ENCODE data around the gene PPP1R3E. TPM values are rescaled to one million over a fixed set of nuclear protein-coding genes. Genes with fewer than 3 reads are reported as not detected.

Gene PPP1R3E
- polyA plus RNA-seq, 1 donor from 2014 or later = 17.2 TPM

DNA sequence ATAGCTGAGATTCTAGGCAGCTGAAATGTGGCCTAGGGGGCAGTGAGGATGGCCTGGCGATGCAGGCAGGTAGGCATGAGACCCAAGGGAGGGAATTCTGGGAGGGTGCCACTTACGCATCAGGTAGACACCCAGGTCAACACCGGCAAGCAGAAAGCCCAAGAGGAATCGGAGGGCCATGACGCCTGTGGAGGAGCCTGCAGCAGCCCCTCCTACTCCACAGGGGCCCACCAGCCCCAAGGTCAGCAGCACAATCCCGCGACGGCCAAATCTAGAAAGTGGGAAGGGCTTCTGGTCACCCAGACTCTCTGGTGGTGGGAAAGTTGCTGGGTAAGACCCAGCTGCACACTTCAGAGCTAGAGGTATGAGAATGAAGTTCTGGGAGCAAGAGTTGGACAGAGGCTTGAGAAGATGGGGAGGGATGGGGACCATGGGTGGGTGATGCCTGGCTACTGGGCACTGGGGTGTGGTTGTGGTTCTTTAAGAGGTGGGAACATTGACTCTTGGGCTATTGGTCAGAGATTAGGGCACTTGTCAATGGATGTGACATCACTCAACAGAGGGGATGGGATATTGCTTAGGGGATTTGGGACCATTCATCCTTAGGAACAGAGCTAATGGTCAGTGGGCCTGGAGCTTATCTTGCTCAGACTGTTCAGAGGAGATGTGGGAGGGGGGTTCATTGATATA is 46.6 kb upstream of the PPP1R3E start:
- no peak overlapping the region for H3K27ac ChIP-seq (ENCODE audit: low read length)
- H3K4me2 ChIP-seq (ENCODE audit: low read length) = no peak overlapping the region
- H4K20me1 ChIP-seq (ENCODE audit: insufficient read depth) = no peaks in the 10 kb centered on the region
- no peaks in the 10 kb centered on the region for H3K36me3 ChIP-seq (ENCODE audit: insufficient read depth, low read length)
- H3K79me2 ChIP-seq (replicated peaks; ENCODE audit: insufficient read depth, low read length) = no peaks in the 10 kb centered on the region
- TF ChIP-seq EZH2 (IDR thresholded peaks at IDR 0.05; ENCODE audit: borderline replicate concordance, insufficient read depth, low read length, poor library complexity, severe bottlenecking) = no peak
- no peak for TF ChIP-seq SMC3 (conservative IDR thresholded peaks at IDR 0.05; ENCODE audit: poor library complexity)
- no peak for TF ChIP-seq MXI1 (conservative IDR thresholded peaks at IDR 0.05; ENCODE audit: poor library complexity, severe bottlenecking)
- TF ChIP-seq TAF1 (IDR thresholded peaks at IDR 0.05; ENCODE audit: low read depth) = no peak
- no peak for TF ChIP-seq POLR2AphosphoS5 (IDR thresholded peaks at IDR 0.05)
- TF ChIP-seq EP300 (conservative IDR thresholded peaks at IDR 0.05; ENCODE audit: poor library complexity, severe bottlenecking) = no peak
- TF ChIP-seq REST (IDR thresholded peaks at IDR 0.05; ENCODE audit: borderline replicate concordance) = no peak
- no peak for TF ChIP-seq CTCF (IDR thresholded peaks at IDR 0.05; ENCODE audit: poor library complexity, severe bottlenecking)
- TF ChIP-seq RAD21 (conservative IDR thresholded peaks at IDR 0.05) = no peak
- H3F3A ChIP-seq (ENCODE audit: insufficient read depth, low read length, poor library complexity, severe bottlenecking) = no peaks in the 10 kb centered on the region
- H3K27me3 ChIP-seq (ENCODE audit: insufficient read depth, low read depth, low read length) = no peaks in the 10 kb centered on the region
- no peak overlapping the region for H2AFZ ChIP-seq (ENCODE audit: low read depth, low read length)
- H3K9me2 ChIP-seq (ENCODE audit: insufficient read depth, low read length) = no peaks in the 10 kb centered on the region
- H3K9ac ChIP-seq (ENCODE audit: low read length) = no peak overlapping the region
- H3K4me3 ChIP-seq (ENCODE audit: low read length) = no peak overlapping the region
- no peaks in the 10 kb centered on the region for H3K9me3 ChIP-seq (ENCODE audit: low read length)

- Histone ChIP-seq H3K27ac (ENCODE audit: low read length) (no peak overlapping the region), H3K79me2 (replicated peaks; ENCODE audit: insufficient read depth, low read length) (no peaks in the 10 kb centered on the region), H3K27me3 (ENCODE audit: insufficient read depth, low read depth, low read length) (no peaks in the 10 kb centered on the region), H2AFZ (ENCODE audit: low read depth, low read length) (no peak overlapping the region), H3K36me3 (ENCODE audit: insufficient read depth, low read length) (no peaks in the 10 kb centered on the region), H4K20me1 (ENCODE audit: insufficient read depth) (no peaks in the 10 kb centered on the region), H3K9ac (ENCODE audit: low read length) (no peak overlapping the region), H3K9me2 (ENCODE audit: insufficient read depth, low read length) (no peaks in the 10 kb centered on the region), H3K4me2 (ENCODE audit: low read length) (no peak overlapping the region), H3K9me3 (ENCODE audit: low read length) (no peaks in the 10 kb centered on the region), H3K4me3 (ENCODE audit: low read length) (no peak overlapping the region), H3F3A (ENCODE audit: insufficient read depth, low read length, poor library complexity, severe bottlenecking) (no peaks in the 10 kb centered on the region)
- TF ChIP-seq TAF1 (IDR thresholded peaks at IDR 0.05; ENCODE audit: low read depth) (no peak), REST (IDR thresholded peaks at IDR 0.05; ENCODE audit: borderline replicate concordance) (no peak), RAD21 (conservative IDR thresholded peaks at IDR 0.05) (no peak), CTCF (IDR thresholded peaks at IDR 0.05; ENCODE audit: poor library complexity, severe bottlenecking) (no peak), EZH2 (IDR thresholded peaks at IDR 0.05; ENCODE audit: borderline replicate concordance, insufficient read depth, low read length, poor library complexity, severe bottlenecking) (no peak)
Observed at GRCh38 chr14:23348297-23348655, 45.6 kb upstream of the PPP1R3E start.

Measured in neural cell (in vitro differentiated cells).